ENCODE measurements around the gene PRKCB.

The PRKCB gene

DNA sequence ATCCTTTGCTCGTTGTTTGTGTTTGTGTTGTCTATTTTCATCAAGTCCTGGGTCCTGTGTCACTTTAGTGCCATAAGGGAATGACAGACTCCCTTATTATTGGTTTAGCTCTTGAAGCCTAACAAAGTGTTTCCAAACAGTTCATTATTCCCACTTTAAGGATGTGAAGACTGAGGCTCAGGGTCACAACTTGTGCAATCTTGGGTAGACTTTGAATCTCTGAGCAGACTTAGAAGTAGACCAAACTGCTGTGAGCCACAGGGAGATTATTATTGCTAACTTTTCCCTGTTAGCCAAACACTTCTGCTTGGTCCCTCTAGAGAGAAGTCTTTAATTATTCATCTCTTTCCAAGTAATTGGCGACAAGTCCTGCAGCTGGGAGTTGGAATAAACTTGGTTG, 31.8 kb downstream of the PRKCB start:
- H3K36me3 ChIP-seq (ENCODE audit: control insufficient read depth, low read length) = no peaks in the 10 kb centered on the region
- H3K4me2 ChIP-seq (ENCODE audit: low read length) = no peak overlapping the region
- H3K9me2 ChIP-seq (replicated peaks; ENCODE audit: control insufficient read depth, low read length) = no peaks in the 10 kb centered on the region
- peaks cover 47% of the 10 kb centered on the region for H3K4me1 ChIP-seq (ENCODE audit: control insufficient read depth, low read length)
- peaks cover 8% of the 10 kb centered on the region for H3F3A ChIP-seq (ENCODE audit: control insufficient read depth, insufficient read depth)
- no peaks in the 10 kb centered on the region for H3K9me3 ChIP-seq (ENCODE audit: control insufficient read depth, insufficient read depth, low read length)
- H4K20me1 ChIP-seq (ENCODE audit: control insufficient read depth, insufficient read depth, low read depth, low read length) = no peaks in the 10 kb centered on the region
- no peaks in the 10 kb centered on the region for H3K79me2 ChIP-seq (ENCODE audit: control insufficient read depth, low read length)
- no peaks in the 10 kb centered on the region for H3K27me3 ChIP-seq (ENCODE audit: control insufficient read depth, low read length)
- TF ChIP-seq EZH2phosphoT487 (IDR thresholded peaks at IDR 0.05; ENCODE audit: borderline replicate concordance, low read length) = no peak
- TF ChIP-seq, protein P1, sequence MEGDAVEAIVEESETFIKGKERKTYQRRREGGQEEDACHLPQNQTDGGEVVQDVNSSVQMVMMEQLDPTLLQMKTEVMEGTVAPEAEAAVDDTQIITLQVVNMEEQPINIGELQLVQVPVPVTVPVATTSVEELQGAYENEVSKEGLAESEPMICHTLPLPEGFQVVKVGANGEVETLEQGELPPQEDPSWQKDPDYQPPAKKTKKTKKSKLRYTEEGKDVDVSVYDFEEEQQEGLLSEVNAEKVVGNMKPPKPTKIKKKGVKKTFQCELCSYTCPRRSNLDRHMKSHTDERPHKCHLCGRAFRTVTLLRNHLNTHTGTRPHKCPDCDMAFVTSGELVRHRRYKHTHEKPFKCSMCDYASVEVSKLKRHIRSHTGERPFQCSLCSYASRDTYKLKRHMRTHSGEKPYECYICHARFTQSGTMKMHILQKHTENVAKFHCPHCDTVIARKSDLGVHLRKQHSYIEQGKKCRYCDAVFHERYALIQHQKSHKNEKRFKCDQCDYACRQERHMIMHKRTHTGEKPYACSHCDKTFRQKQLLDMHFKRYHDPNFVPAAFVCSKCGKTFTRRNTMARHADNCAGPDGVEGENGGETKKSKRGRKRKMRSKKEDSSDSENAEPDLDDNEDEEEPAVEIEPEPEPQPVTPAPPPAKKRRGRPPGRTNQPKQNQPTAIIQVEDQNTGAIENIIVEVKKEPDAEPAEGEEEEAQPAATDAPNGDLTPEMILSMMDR (IDR thresholded peaks at IDR 0.05; ENCODE audit: low read depth, low read length, poor library complexity, severe bottlenecking) = no peak
- no peak overlapping the region for H3K4me3 ChIP-seq (ENCODE audit: low read length)
- no peak overlapping the region for H3K27ac ChIP-seq (ENCODE audit: low read depth, low read length)

DNA sequence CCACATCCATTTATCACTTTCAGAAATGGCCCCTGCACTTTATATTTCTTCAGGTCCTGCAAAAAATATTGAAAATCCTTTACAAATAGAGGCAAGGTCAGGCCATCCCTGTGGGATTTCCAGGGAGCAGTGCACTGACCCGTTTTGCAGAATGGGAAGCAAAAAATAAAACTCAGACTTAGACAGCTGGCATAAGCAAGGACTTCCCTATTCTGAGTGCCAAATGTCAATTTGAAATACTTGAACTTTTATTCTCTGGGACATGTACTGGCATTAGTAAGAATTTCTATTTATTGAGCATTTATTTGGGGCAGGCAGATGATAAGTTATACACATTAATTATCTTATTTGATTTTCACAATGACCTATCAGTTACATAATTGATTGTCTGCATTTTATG, 32.4 kb downstream of the PRKCB start:
- Histone ChIP-seq H3K27ac (ENCODE audit: low read depth, low read length) (no peak overlapping the region), H3K4me2 (ENCODE audit: low read length) (no peak overlapping the region), H3K36me3 (ENCODE audit: control insufficient read depth, low read length) (no peaks in the 10 kb centered on the region), H3F3A (ENCODE audit: control insufficient read depth, insufficient read depth) (peaks cover 8% of the 10 kb centered on the region), H3K79me2 (ENCODE audit: control insufficient read depth, low read length) (no peaks in the 10 kb centered on the region), H3K27me3 (ENCODE audit: control insufficient read depth, low read length) (no peaks in the 10 kb centered on the region), H3K4me1 (ENCODE audit: control insufficient read depth, low read length) (peaks cover 42% of the 10 kb centered on the region), H3K9me2 (replicated peaks; ENCODE audit: control insufficient read depth, low read length) (no peaks in the 10 kb centered on the region), H4K20me1 (ENCODE audit: control insufficient read depth, insufficient read depth, low read depth, low read length) (no peaks in the 10 kb centered on the region), H3K4me3 (ENCODE audit: low read length) (no peak overlapping the region), H3K9me3 (ENCODE audit: control insufficient read depth, insufficient read depth, low read length) (no peaks in the 10 kb centered on the region)
- TF ChIP-seq, protein P1 (IDR thresholded peaks at IDR 0.05; ENCODE audit: low read depth, low read length, poor library complexity, severe bottlenecking) = no peak
- TF ChIP-seq EZH2phosphoT487 (IDR thresholded peaks at IDR 0.05; ENCODE audit: borderline replicate concordance, low read length) = no peak

DNA sequence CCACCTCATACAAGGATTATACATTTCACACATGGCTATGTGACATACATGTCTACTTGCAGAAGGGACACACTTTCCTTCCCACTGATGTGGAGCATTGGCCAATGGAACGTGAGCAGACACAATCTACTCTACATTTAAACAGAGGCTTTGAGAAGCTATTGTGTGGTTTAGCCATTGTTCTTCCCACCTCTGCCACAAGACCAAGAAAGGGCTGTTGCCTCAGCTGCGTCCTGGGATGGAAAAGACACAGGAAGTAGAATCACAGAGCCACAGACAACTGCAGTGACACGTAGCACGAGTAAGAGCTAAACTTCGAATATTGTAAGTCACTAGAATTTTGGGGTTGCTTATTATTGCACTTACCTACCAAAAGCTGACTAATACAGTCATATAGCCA, 33.3 kb downstream of the PRKCB start:
- no peaks in the 10 kb centered on the region for H4K20me1 ChIP-seq (ENCODE audit: control insufficient read depth, insufficient read depth, low read depth, low read length)
- no peaks in the 10 kb centered on the region for H3K36me3 ChIP-seq (ENCODE audit: control insufficient read depth, low read length)
- no peaks in the 10 kb centered on the region for H3K79me2 ChIP-seq (ENCODE audit: control insufficient read depth, low read length)
- no peak overlapping the region for H3K27ac ChIP-seq (ENCODE audit: low read depth, low read length)
- TF ChIP-seq, protein P1 (IDR thresholded peaks at IDR 0.05; ENCODE audit: low read depth, low read length, poor library complexity, severe bottlenecking) = no peak
- TF ChIP-seq EZH2phosphoT487 (IDR thresholded peaks at IDR 0.05; ENCODE audit: borderline replicate concordance, low read length) = no peak
- peaks cover 35% of the 10 kb centered on the region for H3K4me1 ChIP-seq (ENCODE audit: control insufficient read depth, low read length)
- H3K9me3 ChIP-seq (ENCODE audit: control insufficient read depth, insufficient read depth, low read length) = no peaks in the 10 kb centered on the region
- no peaks in the 10 kb centered on the region for H3K27me3 ChIP-seq (ENCODE audit: control insufficient read depth, low read length)
- H3F3A ChIP-seq (ENCODE audit: control insufficient read depth, insufficient read depth) = peaks cover 6% of the 10 kb centered on the region
- H3K4me2 ChIP-seq (ENCODE audit: low read length) = no peak overlapping the region
- no peaks in the 10 kb centered on the region for H3K9me2 ChIP-seq (replicated peaks; ENCODE audit: control insufficient read depth, low read length)
- H3K4me3 ChIP-seq (ENCODE audit: low read length) = no peak overlapping the region

DNA sequence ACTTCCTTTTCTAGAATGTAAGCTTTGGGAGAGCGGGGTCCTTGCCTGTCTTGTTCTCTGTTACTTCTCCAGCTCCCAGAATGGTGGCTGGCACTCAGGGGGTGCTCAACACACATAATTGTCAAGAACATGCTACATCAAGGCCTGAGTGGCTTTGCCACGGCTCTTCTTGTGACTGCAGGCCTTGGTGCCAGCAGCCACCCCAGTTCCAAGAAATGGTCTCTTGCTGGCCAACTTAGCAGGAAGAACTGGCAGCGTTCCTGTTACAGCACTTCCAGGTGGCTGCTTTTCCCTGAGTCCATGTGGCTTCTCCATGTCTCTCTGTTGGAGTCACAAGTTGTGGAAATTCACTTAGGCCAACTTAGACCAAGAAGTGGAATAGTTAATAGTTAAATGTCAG, 36.1 kb downstream of the PRKCB start:
- Histone ChIP-seq H3K27ac (ENCODE audit: low read depth, low read length) (no peak overlapping the region), H3K4me1 (ENCODE audit: control insufficient read depth, low read length) (peaks cover 25% of the 10 kb centered on the region), H3K79me2 (ENCODE audit: control insufficient read depth, low read length) (no peaks in the 10 kb centered on the region), H3K27me3 (ENCODE audit: control insufficient read depth, low read length) (no peaks in the 10 kb centered on the region), H3K36me3 (ENCODE audit: control insufficient read depth, low read length) (no peaks in the 10 kb centered on the region), H3K9me3 (ENCODE audit: control insufficient read depth, insufficient read depth, low read length) (no peaks in the 10 kb centered on the region), H3K9me2 (replicated peaks; ENCODE audit: control insufficient read depth, low read length) (no peaks in the 10 kb centered on the region), H3F3A (ENCODE audit: control insufficient read depth, insufficient read depth) (no peaks in the 10 kb centered on the region; the same call in 1 of the 2 replicates), H3K4me3 (ENCODE audit: low read length) (no peak overlapping the region), H3K4me2 (ENCODE audit: low read length) (no peak overlapping the region), H4K20me1 (ENCODE audit: control insufficient read depth, insufficient read depth, low read depth, low read length) (no peaks in the 10 kb centered on the region)
- TF ChIP-seq, protein P1 (IDR thresholded peaks at IDR 0.05; ENCODE audit: low read depth, low read length, poor library complexity, severe bottlenecking) = no peak
- no peak for TF ChIP-seq EZH2phosphoT487 (IDR thresholded peaks at IDR 0.05; ENCODE audit: borderline replicate concordance, low read length)
